GM19455 (cell line): ENCODE measurements around the gene WDR76.
"Not testable (repeated sequence)": the region's sequence is repeated elsewhere in the genome, so short reads cannot be mapped to it uniquely, and the experiment has no call there.

Source experiments
- ATAC-seq: cut with Tn5 transposase; IDR thresholded peaks from one replicate; pipeline ENCODE4 v1.9.1; 2021; ENCODE audit not compliant: unreplicated experiment

WDR76 gene

GRCh38 chr15:43826508-43827341 is at the start of gene WDR76:
Gene WDR76 (plus strand): TSS chr15:43827002. CDS start chr15:43827033, 31 bp downstream.
- ATAC-seq, result peak; percentile 57

DNA sequence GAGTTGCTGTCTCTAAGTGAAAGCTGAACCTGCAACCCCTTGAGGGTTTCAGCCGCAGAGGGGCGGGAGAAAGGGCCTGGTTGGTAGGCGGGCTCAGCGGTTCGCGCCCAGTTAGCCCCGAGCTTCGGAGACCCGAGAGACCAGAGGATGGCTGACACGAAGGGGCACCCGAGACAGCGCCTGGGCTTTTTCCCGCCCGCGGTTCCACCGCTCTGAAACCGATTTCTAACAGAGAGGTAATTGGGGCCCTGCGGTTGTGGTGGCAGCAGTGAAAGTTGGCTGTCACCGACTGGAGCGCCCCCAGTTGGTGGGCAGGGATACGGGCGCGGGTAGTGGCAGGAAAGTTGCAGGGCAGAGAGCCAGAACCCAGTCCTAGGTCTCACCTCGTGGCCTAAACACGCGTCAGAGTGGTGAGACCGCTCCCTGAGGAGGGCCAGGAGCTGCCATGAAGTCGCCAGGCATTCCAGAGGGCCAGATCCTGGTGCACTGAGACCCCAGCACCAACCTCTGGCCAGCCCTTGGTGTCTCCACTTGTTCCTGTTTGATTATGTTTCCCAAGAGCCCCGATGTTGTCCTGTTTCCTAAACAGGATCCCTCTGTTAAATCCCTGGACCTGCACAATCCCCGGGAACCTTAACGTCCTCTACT is 49.4 kb upstream of the WDR76 start:
- peak; percentile 61 for ATAC-seq

DNA sequence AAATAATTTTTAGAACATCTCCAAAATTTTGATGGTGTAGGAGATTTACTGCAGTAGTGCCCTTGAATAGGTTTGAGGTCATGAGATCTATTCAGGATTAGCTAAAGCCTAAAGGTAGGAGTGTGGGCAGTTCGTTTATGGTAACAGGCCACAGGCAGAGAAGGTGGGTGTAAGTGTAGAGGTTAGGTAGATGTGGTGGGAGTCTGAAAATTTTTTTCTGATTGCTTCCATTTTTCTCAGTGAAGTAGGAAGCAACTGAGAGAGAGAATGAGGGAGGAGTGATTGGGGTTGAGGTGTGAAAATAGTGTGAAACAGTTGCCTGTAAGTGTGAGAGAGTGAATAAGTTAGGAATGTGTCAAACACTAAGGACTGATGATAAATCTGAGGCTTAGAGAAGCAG is 47.8 kb upstream of the WDR76 start:
- no peak for ATAC-seq

DNA sequence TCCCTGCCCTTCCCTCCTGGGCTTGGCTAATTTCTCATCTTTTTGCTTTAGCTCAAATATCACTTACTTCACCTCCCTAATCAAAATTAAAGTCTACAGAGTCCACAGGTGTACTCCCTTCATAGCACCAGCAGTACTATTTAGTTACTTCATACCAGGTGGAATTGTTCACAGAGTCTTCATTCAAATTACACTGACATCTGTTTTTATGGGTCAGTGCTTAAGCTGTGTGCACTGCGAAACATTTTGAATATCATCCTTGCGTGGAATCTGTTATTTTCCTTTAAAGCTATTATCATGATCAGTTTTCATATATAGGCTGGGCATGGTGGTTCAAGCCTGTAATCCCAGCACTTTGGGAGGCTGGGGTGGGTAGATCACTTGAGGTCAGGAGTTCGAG is 37.4 kb upstream of the WDR76 start:
- ATAC-seq, result no peak

- ATAC-seq, result peak; percentile 83
These were observed 34.6 kb upstream of the WDR76 start, which contains the start of gene SERF2 for GRCh38 chr15:43791993-43792760. Gene SERF2 (plus strand): TSS chr15:43792320. CDS start chr15:43792377, 57 bp downstream.

DNA sequence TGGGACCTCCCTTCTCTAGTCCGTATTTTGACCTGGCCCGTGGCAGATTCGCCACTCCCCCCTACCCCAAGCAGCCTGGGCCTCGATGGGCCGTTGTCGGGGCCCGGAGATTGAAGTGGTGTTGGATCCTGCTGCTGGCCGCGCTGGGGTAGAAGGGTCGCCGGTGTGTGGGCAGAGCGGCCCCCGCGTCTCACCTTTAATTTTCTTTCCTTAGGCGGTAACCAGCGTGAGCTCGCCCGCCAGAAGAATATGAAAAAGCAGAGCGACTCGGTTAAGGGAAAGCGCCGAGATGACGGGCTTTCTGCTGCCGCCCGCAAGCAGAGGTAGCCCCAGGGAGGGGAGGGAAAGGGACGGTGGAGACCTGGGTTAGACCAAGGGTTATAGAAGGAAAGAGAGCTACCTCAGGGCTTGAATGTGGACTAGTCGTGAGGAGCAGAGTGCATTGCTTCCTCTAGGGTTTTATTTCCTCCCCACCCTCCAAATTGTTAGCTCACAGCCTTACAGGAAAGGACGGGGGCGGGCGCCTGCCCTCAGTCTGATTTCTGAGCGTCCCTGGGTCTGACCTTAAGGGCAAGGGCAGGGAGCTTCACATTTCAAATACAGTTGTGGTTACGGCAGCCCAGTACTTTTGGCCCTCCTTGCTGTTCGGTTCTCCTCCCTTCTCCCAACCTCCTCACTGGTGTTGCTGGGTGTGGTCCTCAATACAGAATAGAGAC is 33.9 kb upstream of the WDR76 start:
- ATAC-seq, result no peak

DNA sequence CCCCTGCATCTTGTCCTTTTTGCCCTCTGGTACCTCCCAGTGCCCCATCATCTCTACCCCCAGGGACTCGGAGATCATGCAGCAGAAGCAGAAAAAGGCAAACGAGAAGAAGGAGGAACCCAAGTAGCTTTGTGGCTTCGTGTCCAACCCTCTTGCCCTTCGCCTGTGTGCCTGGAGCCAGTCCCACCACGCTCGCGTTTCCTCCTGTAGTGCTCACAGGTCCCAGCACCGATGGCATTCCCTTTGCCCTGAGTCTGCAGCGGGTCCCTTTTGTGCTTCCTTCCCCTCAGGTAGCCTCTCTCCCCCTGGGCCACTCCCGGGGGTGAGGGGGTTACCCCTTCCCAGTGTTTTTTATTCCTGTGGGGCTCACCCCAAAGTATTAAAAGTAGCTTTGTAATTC is 33.2 kb upstream of the WDR76 start:
- ATAC-seq, result no peak

DNA sequence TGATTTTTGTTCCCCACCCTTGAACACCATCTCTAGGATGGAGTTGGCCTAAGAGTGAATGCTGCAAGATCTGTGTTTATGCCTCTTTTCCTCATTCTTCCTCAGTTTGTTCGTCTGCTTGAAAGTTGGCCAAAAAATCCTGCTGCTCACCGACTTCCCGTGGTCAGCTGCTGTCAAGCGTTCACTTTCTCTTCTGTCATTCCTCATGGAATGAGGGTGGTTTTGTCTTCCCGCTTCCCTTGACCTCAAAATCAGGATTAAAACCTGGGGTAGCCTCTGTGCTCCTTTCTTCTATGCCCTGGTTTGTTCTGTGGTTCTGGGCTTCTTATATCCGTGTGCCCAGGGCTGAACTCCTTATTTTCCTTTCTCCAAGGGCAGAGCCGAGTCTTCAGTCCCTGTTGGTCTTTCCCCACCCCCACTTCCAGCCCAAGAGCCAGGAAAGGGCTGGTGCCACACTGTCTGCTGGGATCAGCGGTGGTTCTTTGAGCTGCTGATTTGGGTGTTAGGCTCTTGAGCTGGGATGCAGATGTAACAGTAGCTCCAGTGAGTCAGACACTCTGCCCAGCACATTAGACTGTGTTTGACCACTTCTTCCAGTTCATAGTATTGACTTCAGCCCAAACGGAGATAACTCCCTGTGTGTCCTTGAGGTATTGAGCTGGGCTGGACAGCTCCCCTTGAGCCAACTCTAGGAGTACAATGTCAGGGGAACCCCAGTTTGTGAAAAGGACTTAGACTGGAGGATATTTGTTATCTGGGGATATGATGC is 32.3 kb upstream of the WDR76 start:
- ATAC-seq, result no peak

- ATAC-seq, result no peak
These were observed 31.6 kb upstream of the WDR76 start for GRCh38 chr15:43795197-43795596.

GRCh38 chr15:43795997-43796396 is 30.8 kb upstream of the WDR76 start:
- ATAC-seq, result no peak

DNA sequence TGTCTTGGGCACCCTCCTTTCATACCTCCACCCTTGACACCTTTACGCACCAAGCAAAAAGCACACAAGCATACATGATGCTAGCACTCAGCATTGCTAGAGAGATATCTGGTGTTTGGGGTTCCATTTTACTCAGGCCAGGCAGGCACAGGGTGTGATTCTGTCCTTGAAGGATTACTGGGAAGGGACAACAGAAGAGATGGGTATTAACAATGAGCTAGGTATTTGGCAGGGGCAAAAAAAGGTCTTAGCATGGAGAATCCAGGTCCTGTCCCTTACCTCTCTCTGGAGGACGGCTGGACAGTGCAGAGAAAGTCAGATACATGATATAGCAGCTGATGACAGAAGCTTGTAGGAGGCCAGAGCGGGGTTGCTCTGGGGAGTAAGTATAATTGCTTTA is 30.2 kb upstream of the WDR76 start:
- ATAC-seq, result no peak

- ATAC-seq, result no peak
These were observed 27.4 kb upstream of the WDR76 start for GRCh38 chr15:43799209-43799944.

DNA sequence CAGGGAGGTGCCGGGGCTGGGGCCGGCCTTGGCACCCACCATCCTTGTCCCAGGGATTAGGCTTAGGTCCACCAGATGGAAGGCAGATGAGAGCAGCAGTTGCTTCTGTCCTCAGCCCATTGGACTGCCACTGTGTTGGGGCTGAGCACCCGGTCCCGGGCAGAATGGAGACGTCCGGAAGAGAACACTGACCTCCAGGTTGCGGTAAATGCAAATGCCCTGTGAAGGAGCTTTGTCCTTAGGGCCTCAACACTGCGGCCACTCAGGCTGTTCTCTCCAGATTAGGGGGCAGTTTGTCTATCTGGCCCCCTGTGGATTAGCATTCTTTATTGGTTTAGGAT is 26.9 kb upstream of the WDR76 start, which contains the start of gene SERINC4:
SERINC4 (minus strand) TSS at position 276 of the 341 bp plus-strand sequence; CDS start at position 42, 234 bp downstream.
- ATAC-seq, result no peak

GRCh38 chr15:43800286-43801141 is 26.3 kb upstream of the WDR76 start, which contains the start of gene HYPK:
Gene HYPK (plus strand): TSS chr15:43800599. CDS start chr15:43800623, 24 bp downstream.
- ATAC-seq, result peak; percentile 85

DNA sequence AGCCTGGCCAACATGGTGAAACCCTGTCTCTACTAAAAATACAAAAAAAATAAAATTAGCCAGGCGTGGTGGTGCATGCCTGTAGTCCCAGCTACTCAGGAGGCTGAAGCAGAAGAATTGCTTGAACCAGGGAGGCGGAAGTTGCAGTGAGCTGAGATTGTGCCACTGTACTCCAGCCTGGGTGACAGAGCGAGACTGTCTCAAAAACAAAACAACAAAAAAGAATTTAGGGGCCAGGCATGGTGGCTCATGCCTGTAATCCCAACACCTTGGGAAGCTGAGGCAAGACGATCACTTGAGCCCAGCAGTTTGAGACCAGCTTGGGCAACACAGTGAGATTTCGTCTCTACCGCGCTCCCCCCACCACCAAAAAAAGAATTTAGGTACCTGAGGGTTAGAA is 24.1 kb upstream of the WDR76 start:
- not testable (repeated sequence) for ATAC-seq

- ATAC-seq, result no peak
These were observed 18.3 kb upstream of the WDR76 start for GRCh38 chr15:43808435-43808950.

DNA sequence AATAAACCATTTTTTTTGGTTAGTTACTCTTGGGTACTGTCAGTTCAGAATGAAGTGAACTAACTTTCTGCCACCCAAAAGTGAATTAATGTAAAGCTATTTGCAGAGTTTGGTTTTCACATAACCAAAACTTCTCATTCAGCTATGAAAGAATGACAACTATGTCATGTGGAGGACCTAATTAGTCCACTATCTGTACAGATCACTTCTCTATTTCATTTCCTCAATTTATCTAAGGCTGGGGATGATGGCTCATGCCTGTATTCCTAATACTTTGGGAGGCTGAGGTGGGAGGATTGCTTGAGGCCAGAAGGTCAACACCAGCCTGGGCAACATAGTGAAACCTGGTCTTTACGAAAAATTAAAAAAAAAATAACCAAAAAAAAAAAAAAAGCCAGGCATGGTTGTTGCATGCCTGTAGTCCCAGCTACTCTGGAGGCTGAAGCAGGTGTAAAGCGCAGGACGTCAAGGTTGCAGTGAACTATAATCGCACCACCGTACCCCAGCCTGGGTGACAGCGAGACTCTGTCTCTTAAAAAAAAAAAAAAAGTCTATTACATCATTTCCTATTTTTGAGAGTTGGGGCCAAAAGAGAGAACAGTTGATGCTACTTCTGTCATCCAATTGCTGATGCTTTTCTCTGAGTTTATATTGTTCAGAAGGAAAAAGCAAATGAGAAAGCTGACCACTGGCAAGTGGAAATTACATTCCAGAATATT is 17.7 kb upstream of the WDR76 start:
- no peak for ATAC-seq

DNA sequence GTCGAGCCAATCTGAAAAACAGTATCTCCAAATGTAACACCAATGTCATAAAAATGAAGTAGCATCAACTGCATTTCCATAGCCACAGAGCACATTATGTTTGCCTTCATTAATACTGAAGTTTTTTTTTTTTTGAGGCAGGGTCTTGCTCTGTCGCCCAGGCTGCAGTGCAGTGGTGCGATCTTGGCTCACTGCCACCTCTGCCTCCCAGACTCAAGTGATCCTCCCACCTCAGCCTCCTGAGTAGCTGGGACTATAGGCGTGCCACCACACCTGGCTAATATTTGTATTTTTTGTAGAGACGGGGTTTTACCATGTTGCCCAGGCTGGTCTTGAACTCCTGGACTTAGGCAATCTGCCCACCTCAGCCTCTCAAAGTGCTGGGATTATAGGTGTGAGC is 11.7 kb upstream of the WDR76 start:
- not testable (repeated sequence) for ATAC-seq
